ENCODE measurements around the gene AJAP1.
A peak's percentile ranks its signal among the peaks of the same experiment; 100 is the strongest.

AJAP1 gene

GRCh38 chr1:4711416-4712275 lies 57.2 kb downstream of the AJAP1 start:
- Histone ChIP-seq H3K9ac (ENCODE audit: low read length) (no peak overlapping the region), H3K27me3 (ENCODE audit: control insufficient read depth, insufficient read depth, low read length) (peaks cover 33% of the 10 kb centered on the region), H3K9me3 (ENCODE audit: control insufficient read depth, low read depth, low read length) (no peaks in the 10 kb centered on the region), H3K4me3 (ENCODE audit: low read length) (peak overlapping the region; percentile 38), H3K36me3 (ENCODE audit: control insufficient read depth, low read depth, low read length) (no peaks in the 10 kb centered on the region), H3K4me1 (ENCODE audit: control insufficient read depth, low read depth, low read length) (peaks cover 22% of the 10 kb centered on the region), H3K27ac (ENCODE audit: low read length) (no peak overlapping the region)

GRCh38 chr1:4713669-4714068 lies 59.3 kb downstream of the AJAP1 start:
- H3K9me3 ChIP-seq (ENCODE audit: control insufficient read depth, low read depth, low read length): no peaks in the 10 kb centered on the region
- H3K4me3 ChIP-seq (ENCODE audit: low read length): no peak overlapping the region

GRCh38 chr1:4716406-4716805 lies 62.0 kb downstream of the AJAP1 start:
- no peaks in the 10 kb centered on the region for H3K9me3 ChIP-seq (ENCODE audit: control insufficient read depth, low read depth, low read length)
- no peak overlapping the region for H3K27ac ChIP-seq (ENCODE audit: low read length)
- H3K36me3 ChIP-seq (ENCODE audit: control insufficient read depth, low read depth, low read length): no peaks in the 10 kb centered on the region
- H3K9ac ChIP-seq (ENCODE audit: low read length): no peak overlapping the region
- H3K4me1 ChIP-seq (ENCODE audit: control insufficient read depth, low read depth, low read length): peaks cover 6% of the 10 kb centered on the region
- no peak overlapping the region for H3K4me3 ChIP-seq (ENCODE audit: low read length)
- H3K27me3 ChIP-seq (ENCODE audit: control insufficient read depth, insufficient read depth, low read length): peaks cover 22% of the 10 kb centered on the region

More at GRCh38 chr1:4713669-4714068, 59.3 kb downstream of the AJAP1 start:
- no peaks in the 10 kb centered on the region for H3K36me3 ChIP-seq (ENCODE audit: control insufficient read depth, low read depth, low read length)
- no peak overlapping the region for H3K9ac ChIP-seq (ENCODE audit: low read length)
- peaks cover 22% of the 10 kb centered on the region for H3K4me1 ChIP-seq (ENCODE audit: control insufficient read depth, low read depth, low read length)
- H3K27me3 ChIP-seq (ENCODE audit: control insufficient read depth, insufficient read depth, low read length): peaks cover 33% of the 10 kb centered on the region
- no peak overlapping the region for H3K27ac ChIP-seq (ENCODE audit: low read length)

GRCh38 chr1:4718071-4718470 lies 63.7 kb downstream of the AJAP1 start:
- H3K4me3 ChIP-seq (ENCODE audit: low read length): no peak overlapping the region
- H3K9ac ChIP-seq (ENCODE audit: low read length): no peak overlapping the region
- no peaks in the 10 kb centered on the region for H3K36me3 ChIP-seq (ENCODE audit: control insufficient read depth, low read depth, low read length)
- H3K9me3 ChIP-seq (ENCODE audit: control insufficient read depth, low read depth, low read length): no peaks in the 10 kb centered on the region
- peaks cover 6% of the 10 kb centered on the region for H3K4me1 ChIP-seq (ENCODE audit: control insufficient read depth, low read depth, low read length)
- H3K27ac ChIP-seq (ENCODE audit: low read length): no peak overlapping the region
- peaks cover 6% of the 10 kb centered on the region for H3K27me3 ChIP-seq (ENCODE audit: control insufficient read depth, insufficient read depth, low read length)

- no peak overlapping the region for H3K9ac ChIP-seq (ENCODE audit: low read length)
- H3K4me3 ChIP-seq (ENCODE audit: low read length): no peak overlapping the region
- H3K27ac ChIP-seq (ENCODE audit: low read length): no peak overlapping the region
- H3K27me3 ChIP-seq (ENCODE audit: control insufficient read depth, insufficient read depth, low read length): no peaks in the 10 kb centered on the region
- H3K9me3 ChIP-seq (ENCODE audit: control insufficient read depth, low read depth, low read length): no peaks in the 10 kb centered on the region
- no peaks in the 10 kb centered on the region for H3K36me3 ChIP-seq (ENCODE audit: control insufficient read depth, low read depth, low read length)
- no peaks in the 10 kb centered on the region for H3K4me1 ChIP-seq (ENCODE audit: control insufficient read depth, low read depth, low read length)
These were observed 68.7 kb downstream of the AJAP1 start for GRCh38 chr1:4723106-4723505.

GRCh38 chr1:4724001-4724400 lies 69.6 kb downstream of the AJAP1 start:
- Histone ChIP-seq H3K27ac (ENCODE audit: low read length) (no peak overlapping the region), H3K9ac (ENCODE audit: low read length) (no peak overlapping the region), H3K4me3 (ENCODE audit: low read length) (no peak overlapping the region), H3K36me3 (ENCODE audit: control insufficient read depth, low read depth, low read length) (no peaks in the 10 kb centered on the region), H3K4me1 (ENCODE audit: control insufficient read depth, low read depth, low read length) (no peaks in the 10 kb centered on the region), H3K27me3 (ENCODE audit: control insufficient read depth, insufficient read depth, low read length) (no peaks in the 10 kb centered on the region), H3K9me3 (ENCODE audit: control insufficient read depth, low read depth, low read length) (no peaks in the 10 kb centered on the region)

GRCh38 chr1:4724695-4725250 lies 70.4 kb downstream of the AJAP1 start:
- H3K4me1 ChIP-seq (ENCODE audit: control insufficient read depth, low read depth, low read length): no peaks in the 10 kb centered on the region
- no peak overlapping the region for H3K27ac ChIP-seq (ENCODE audit: low read length)
- no peak overlapping the region for H3K9ac ChIP-seq (ENCODE audit: low read length)
- no peaks in the 10 kb centered on the region for H3K27me3 ChIP-seq (ENCODE audit: control insufficient read depth, insufficient read depth, low read length)
- no peaks in the 10 kb centered on the region for H3K9me3 ChIP-seq (ENCODE audit: control insufficient read depth, low read depth, low read length)
- H3K4me3 ChIP-seq (ENCODE audit: low read length): no peak overlapping the region
- H3K36me3 ChIP-seq (ENCODE audit: control insufficient read depth, low read depth, low read length): no peaks in the 10 kb centered on the region

- no peaks in the 10 kb centered on the region for H3K4me1 ChIP-seq (ENCODE audit: control insufficient read depth, low read depth, low read length)
- no peaks in the 10 kb centered on the region for H3K27me3 ChIP-seq (ENCODE audit: control insufficient read depth, insufficient read depth, low read length)
- H3K36me3 ChIP-seq (ENCODE audit: control insufficient read depth, low read depth, low read length): no peaks in the 10 kb centered on the region
- no peak overlapping the region for H3K9ac ChIP-seq (ENCODE audit: low read length)
- H3K9me3 ChIP-seq (ENCODE audit: control insufficient read depth, low read depth, low read length): no peaks in the 10 kb centered on the region
- no peak overlapping the region for H3K27ac ChIP-seq (ENCODE audit: low read length)
- H3K4me3 ChIP-seq (ENCODE audit: low read length): no peak overlapping the region
These were observed 71.0 kb downstream of the AJAP1 start for GRCh38 chr1:4725416-4725815.

- Histone ChIP-seq H3K27ac (ENCODE audit: low read length) (no peak overlapping the region), H3K36me3 (ENCODE audit: control insufficient read depth, low read depth, low read length) (no peaks in the 10 kb centered on the region), H3K4me3 (ENCODE audit: low read length) (no peak overlapping the region), H3K27me3 (ENCODE audit: control insufficient read depth, insufficient read depth, low read length) (no peaks in the 10 kb centered on the region), H3K4me1 (ENCODE audit: control insufficient read depth, low read depth, low read length) (no peaks in the 10 kb centered on the region), H3K9ac (ENCODE audit: low read length) (no peak overlapping the region), H3K9me3 (ENCODE audit: control insufficient read depth, low read depth, low read length) (no peaks in the 10 kb centered on the region)
These were observed 72.4 kb downstream of the AJAP1 start for GRCh38 chr1:4726620-4727341.

GRCh38 chr1:4728319-4729089 lies 74.1 kb downstream of the AJAP1 start:
- no peaks in the 10 kb centered on the region for H3K36me3 ChIP-seq (ENCODE audit: control insufficient read depth, low read depth, low read length)
- H3K4me1 ChIP-seq (ENCODE audit: control insufficient read depth, low read depth, low read length): no peaks in the 10 kb centered on the region

GRCh38 chr1:4729090-4729471 lies 74.7 kb downstream of the AJAP1 start:
- Histone ChIP-seq H3K9me3 (ENCODE audit: control insufficient read depth, low read depth, low read length) (no peaks in the 10 kb centered on the region), H3K4me3 (ENCODE audit: low read length) (no peak overlapping the region), H3K4me1 (ENCODE audit: control insufficient read depth, low read depth, low read length) (no peaks in the 10 kb centered on the region), H3K27me3 (ENCODE audit: control insufficient read depth, insufficient read depth, low read length) (no peaks in the 10 kb centered on the region), H3K27ac (ENCODE audit: low read length) (no peak overlapping the region), H3K36me3 (ENCODE audit: control insufficient read depth, low read depth, low read length) (no peaks in the 10 kb centered on the region), H3K9ac (ENCODE audit: low read length) (no peak overlapping the region)

More at GRCh38 chr1:4728319-4729089, 74.1 kb downstream of the AJAP1 start:
- no peak overlapping the region for H3K9ac ChIP-seq (ENCODE audit: low read length)
- H3K4me3 ChIP-seq (ENCODE audit: low read length): no peak overlapping the region
- no peak overlapping the region for H3K27ac ChIP-seq (ENCODE audit: low read length)
- H3K9me3 ChIP-seq (ENCODE audit: control insufficient read depth, low read depth, low read length): no peaks in the 10 kb centered on the region
- H3K27me3 ChIP-seq (ENCODE audit: control insufficient read depth, insufficient read depth, low read length): no peaks in the 10 kb centered on the region

All from iPS-18a (cell line).